ENCODE data around the gene CHRNG.
"Not testable (repeated sequence)": the region's sequence is repeated elsewhere in the genome, so short reads cannot be mapped to it uniquely, and the experiment has no call there.

CHRNG gene

GRCh38 chr2:232528746-232529460, 10.6 kb upstream of the CHRNG start:
- DNase-seq: peak in 1 of 2 donors; percentile 4

GRCh38 chr2:232529806-232530547, 9.5 kb upstream of the CHRNG start:
- no peak for DNase-seq

- DNase-seq: no peak
These were observed 8.7 kb upstream of the CHRNG start for GRCh38 chr2:232530626-232531260.

DNA sequence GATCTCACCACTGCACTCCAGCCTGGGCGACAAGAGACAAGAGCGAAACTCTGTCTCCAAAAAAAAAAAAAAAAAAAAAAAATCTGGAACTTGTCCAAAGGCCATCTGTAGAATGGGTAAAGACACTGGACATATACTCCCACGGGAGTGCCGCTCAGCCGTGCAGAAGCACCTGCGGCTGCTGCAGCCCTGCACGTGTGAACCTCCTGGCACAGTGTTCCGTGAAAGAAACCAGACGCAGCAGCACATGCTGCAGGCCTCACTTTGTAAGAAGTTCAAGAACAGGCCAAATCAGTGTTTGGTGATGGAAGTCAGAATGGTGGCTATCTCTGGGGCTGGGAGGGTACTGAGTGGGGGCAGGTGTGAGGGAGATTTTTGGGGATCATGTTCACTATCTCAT, 7.1 kb upstream of the CHRNG start:
- no peak for DNase-seq

DNA sequence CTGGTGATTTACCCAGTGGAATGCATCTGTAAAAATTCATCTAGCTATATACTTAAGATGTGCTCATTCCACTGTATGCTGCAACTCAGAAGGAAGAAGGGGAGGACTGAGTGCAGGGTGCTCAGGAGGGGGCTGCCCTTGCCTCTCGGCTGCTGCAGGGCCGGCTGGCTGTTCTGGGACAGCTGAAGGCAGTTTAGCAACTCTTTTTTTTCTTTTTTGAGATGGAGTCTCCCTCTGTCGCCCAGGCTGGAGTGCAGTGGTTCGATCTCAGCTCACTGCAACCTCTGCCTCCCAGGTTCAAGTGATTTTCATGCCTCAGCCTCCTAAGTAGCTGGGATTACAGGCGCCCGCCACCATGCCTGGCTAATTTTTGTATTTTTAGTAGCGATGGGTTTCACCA, 6.7 kb upstream of the CHRNG start:
- DNase-seq: not testable (repeated sequence)

- no peak for DNase-seq
These were observed 5.4 kb upstream of the CHRNG start for GRCh38 chr2:232533944-232534710.

GRCh38 chr2:232534940-232535651, 4.4 kb upstream of the CHRNG start:
- DNase-seq: no peak

GRCh38 chr2:232535761-232536530, 3.5 kb upstream of the CHRNG start:
- DNase-seq: no peak

GRCh38 chr2:232537079-232537478, 2.4 kb upstream of the CHRNG start:
- DNase-seq: no peak

DNA sequence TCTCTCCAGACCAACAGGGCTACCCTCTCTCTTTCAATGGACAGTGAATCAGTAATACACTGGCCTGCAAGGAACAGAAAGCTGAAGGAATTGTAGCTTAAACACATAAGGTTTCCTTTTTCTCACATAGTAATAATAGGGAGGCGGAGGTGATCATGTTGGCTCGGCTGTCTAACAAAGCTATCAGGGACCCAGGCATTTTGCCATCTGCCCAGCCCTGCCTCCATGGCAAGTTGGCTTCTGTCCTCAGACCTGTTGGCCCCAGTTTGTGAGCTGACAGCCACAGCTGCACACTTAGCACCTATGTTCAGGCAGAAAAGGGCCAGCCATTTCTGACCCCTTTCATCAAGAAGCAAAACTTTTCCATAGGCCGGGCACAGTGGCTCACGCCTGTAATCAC, 2.0 kb upstream of the CHRNG start:
- DNase-seq: no peak

DNA sequence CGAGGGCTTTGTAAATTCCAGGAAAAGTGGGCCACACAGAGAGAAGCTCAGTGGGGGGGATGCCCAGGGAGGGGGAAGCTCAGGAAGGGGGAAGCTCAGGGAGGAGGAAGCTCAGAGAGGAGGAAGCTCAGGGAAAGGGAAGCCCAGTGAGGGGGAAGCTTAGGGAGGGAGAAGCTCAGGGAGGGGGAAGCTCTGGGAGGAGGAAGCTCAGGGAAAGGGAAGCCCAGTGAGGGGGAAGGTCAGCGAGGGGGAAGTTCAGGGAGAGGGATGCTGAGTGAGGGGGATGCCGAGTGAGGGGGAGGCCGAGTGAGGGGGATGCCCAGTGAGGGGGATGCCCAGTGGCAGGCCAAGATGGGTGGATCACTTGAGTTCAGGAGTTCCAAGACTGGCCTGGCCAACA, 821 bp upstream of the CHRNG start:
- DNase-seq: no peak

DNA sequence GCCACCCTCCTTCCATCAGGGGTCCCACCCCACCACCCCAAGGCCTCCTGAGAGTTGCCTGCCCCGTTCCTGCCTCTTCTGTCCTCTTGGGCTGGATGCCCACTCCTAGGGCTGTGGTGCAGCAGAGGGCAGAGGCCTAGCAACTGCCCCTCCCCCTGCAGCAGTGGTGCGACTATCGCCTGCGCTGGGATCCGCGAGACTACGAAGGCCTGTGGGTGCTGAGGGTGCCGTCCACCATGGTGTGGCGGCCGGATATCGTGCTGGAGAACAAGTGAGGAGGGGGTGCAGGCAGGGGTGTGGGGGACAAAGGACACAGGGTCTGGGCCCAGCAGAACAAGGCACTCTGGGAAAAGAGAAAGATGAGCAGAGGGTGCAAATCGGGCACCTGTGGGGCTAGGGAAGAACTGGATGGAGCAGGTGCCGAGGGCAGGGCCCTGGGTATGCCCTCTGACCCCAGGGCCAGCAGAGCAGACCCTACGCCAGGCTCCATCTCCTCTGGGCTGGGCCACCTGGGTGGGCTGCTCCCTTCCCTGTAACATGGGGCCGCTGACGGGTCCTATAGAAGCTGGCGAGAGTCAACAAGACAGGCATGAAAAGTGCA, 1.0 kb downstream of the CHRNG start:
- no peak for DNase-seq

DNA sequence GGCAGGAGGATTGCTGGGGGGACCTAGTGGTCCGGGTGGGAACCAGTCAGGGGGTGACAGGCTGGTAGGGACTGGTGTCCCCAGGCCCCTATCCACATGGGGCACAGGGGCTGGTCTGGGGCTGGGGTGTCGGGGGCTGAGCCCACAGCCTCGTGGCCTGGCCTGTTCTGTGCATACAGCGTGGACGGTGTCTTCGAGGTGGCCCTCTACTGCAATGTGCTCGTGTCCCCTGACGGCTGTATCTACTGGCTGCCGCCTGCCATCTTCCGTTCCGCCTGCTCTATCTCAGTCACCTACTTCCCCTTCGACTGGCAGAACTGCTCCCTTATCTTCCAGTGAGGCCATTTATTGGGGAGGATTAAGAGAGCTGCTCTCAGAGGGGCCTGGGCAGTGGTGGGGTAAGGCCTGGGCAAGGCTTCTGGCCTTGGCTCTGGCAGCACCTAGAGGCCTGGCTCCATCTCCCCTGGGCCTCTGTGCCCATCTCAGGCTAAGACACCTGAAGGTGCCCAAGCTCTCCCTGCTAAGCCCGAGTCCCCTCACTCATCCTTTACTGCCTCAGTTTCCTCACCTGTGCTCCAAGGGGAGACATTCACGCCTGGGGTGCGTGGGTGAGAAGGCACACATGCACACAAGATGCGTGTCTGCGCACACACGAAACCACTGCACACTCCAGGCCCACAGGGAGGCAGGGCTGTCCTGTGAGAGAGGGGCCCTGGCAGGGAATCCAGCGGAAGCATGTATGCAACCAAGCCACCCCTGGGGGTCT, 1.9 kb downstream of the CHRNG start:
- no peak for DNase-seq

DNA sequence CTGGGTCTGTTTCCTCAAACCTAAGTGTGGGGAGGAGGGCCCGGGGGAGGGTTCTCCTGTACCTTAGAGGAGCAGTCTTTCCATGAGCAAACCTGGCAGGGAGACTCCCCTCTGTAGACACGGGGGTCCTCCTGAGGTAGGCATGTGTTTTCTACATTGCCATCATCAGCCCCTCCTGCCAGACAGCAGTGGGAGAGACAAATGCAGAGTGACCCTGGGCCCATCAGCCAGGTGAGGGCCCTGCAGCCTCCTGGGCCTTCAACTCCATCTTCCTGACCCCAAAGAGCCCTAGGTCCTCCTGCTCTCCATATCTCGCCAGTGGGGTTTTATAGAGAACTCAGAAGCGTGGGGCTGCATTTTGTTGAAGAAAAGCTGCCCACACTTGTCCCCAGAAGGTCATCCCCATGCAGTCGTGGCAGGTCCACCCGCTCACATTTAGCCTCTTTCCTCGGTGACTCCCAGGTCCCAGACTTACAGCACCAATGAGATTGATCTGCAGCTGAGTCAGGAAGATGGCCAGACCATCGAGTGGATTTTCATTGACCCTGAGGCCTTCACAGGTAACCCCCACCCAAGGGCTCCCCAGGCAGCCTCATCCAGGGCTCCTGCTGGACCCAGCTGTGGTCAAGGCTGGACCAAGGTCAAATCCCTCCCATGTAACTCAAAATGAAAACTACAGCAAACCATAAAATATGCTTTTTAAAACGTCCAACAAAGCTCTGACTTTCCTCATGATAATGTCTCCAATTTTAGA, 2.6 kb downstream of the CHRNG start:
- no peak for DNase-seq

DNA sequence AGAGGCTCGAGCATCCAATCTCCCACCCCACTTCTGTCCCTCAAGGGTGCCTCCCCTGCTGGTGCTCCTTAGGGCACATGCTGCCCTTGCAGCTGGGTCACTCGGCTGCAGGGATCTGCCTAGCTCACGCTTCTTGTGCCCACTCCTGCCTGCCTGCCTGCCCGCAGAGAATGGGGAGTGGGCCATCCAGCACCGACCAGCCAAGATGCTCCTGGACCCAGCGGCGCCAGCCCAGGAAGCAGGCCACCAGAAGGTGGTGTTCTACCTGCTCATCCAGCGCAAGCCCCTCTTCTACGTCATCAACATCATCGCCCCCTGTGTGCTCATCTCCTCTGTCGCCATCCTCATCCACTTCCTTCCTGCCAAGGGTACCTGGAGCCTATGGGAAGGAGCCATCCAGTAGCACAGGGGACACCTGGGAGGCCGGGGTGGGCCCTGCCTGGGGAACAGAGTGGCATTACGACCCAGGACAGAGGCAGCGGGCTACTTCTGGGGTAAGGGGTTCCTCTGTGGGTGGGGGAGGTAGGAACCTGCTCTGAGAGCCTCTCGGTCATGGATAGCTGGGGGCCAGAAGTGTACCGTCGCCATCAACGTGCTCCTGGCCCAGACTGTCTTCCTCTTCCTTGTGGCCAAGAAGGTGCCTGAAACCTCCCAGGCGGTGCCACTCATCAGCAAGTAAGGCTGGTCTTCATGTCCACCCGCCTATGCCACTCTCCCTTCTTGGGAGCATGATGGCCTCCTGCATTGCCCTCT, 3.4 kb downstream of the CHRNG start:
- no peak for DNase-seq

- no peak for DNase-seq
These were observed 4.0 kb downstream of the CHRNG start for GRCh38 chr2:232543491-232543890.

GRCh38 chr2:232543928-232544631, 4.6 kb downstream of the CHRNG start:
- no peak for DNase-seq

GRCh38 chr2:232544674-232545073, 5.2 kb downstream of the CHRNG start:
- DNase-seq: no peak
